SK-N-SH (cell line): ENCODE data around the gene PCDHA7. TPM values are rescaled to one million over a fixed set of nuclear protein-coding genes. Genes with fewer than 3 reads are reported as not detected.

ENCODE experiments used
- CTCF ChIA-PET: fragments of 300-600, 350-600 bp; formaldehyde crosslinking; extraction: SDS; loops from one replicate; lab custom pipeline; 2021; lab: Yijun Ruan, JAX
- POLR2A ChIA-PET: fragments of 350-600 bp; sonication (Branson Sonifier 250); formaldehyde crosslinking; extraction: SDS; loops from one replicate; lab custom pipeline; 2020; ENCODE audit warnings: antibody characterized with exemption, inconsistent platforms; lab: Yijun Ruan, JAX
- DNase-seq: peaks from one replicate; pipeline ENCODE4 v3.0.0; 2012
- H2AFZ ChIP-seq: fragments of 200-600 bp; sonication (generic); 2 replicates; pipeline ENCODE4 v1.8.1; 2016; ENCODE audit warnings: antibody characterized with exemption, mild to moderate bottlenecking, low read depth
- H3F3A ChIP-seq: fragments of 200-600 bp; sonication (generic); replicated peaks from 2 replicates; pipeline ENCODE3; 2016; ENCODE audit warnings: antibody characterized with exemption, mild to moderate bottlenecking; ENCODE audit not compliant: insufficient read depth
- H3K27ac ChIP-seq, 2 experiments: fragments of 200-500 bp in 1 of 2; fragments of 200-600 bp in 1 of 2; sonication (Bioruptor generic) in 1 of 2; sonication (generic), shearing (Covaris generic) in 1 of 2; 2 replicates each; pipeline versions ENCODE4 v1.5.1 to v1.6.1; 2014 to 2016; ENCODE audit warnings: low read depth in 2 of 2, inconsistent platforms in 1 of 2, low read length in 1 of 2, mild to moderate bottlenecking in 1 of 2, mixed read lengths in 1 of 2
- H3K27me3 ChIP-seq: fragments of 200-600 bp; sonication (generic), shearing (Covaris generic); 2 replicates; pipeline ENCODE4 v1.6.1; 2016; ENCODE audit warnings: mixed run types; ENCODE audit not compliant: insufficient read depth
- H3K36me3 ChIP-seq, 2 experiments: fragments of 200-500 bp in 1 of 2; fragments of 200-600 bp in 1 of 2; sonication (Bioruptor generic) in 1 of 2; sonication (generic) in 1 of 2; replicated peaks in 1 of 2; 2 replicates each; pipeline versions ENCODE3 to v1.5.1; 2014 to 2016; ENCODE audit warnings: low read length in 1 of 2, mild to moderate bottlenecking in 1 of 2; ENCODE audit not compliant: insufficient read depth in 2 of 2, control insufficient read depth in 1 of 2
- H3K4me1 ChIP-seq, 2 experiments: fragments of 200-500 bp in 1 of 2; fragments of 200-600 bp in 1 of 2; sonication (Bioruptor generic) in 1 of 2; sonication (generic), shearing (Covaris generic) in 1 of 2; 2 replicates each; pipeline versions ENCODE4 v1.5.1 to v1.6.1; 2014 to 2016; ENCODE audit warnings: low read depth in 1 of 2, low read length in 1 of 2, mixed run types in 1 of 2; ENCODE audit not compliant: insufficient read depth in 2 of 2, control insufficient read depth in 1 of 2
- H3K4me2 ChIP-seq: fragments of 200-600 bp; sonication (generic), shearing (Covaris generic); 2 replicates; pipeline ENCODE4 v1.6.1; 2017; ENCODE audit warnings: mixed run types
- H3K4me3 ChIP-seq, 2 experiments: fragments of 200-500 bp in 1 of 2; fragments of 200-600 bp in 1 of 2; sonication (Bioruptor generic) in 1 of 2; sonication (generic), shearing (Covaris generic) in 1 of 2; 2 replicates each; pipeline versions ENCODE4 v1.5.1 to v1.8.1; 2014 to 2016; ENCODE audit warnings: low read depth in 2 of 2, inconsistent platforms in 1 of 2, low read length in 1 of 2, mild to moderate bottlenecking in 1 of 2, mixed read lengths in 1 of 2, moderate library complexity in 1 of 2
- H3K79me2 ChIP-seq: fragments of 200-600 bp; sonication (generic); 2 replicates; pipeline ENCODE4 v1.8.1; 2017; ENCODE audit warnings: mild to moderate bottlenecking; ENCODE audit not compliant: insufficient read depth
- H3K9ac ChIP-seq: fragments of 200-600 bp; sonication (generic); 2 replicates; pipeline ENCODE4 v1.6.1; 2017; ENCODE audit warnings: mixed run types
- H3K9me2 ChIP-seq: fragments of 200-600 bp; sonication (generic); 2 replicates; pipeline ENCODE4 v1.6.1; 2017; ENCODE audit warnings: mixed run types
- H3K9me3 ChIP-seq: fragments of 200-600 bp; sonication (generic); 2 replicates; pipeline ENCODE4 v1.6.1; 2017; ENCODE audit warnings: mixed run types, mild to moderate bottlenecking, moderate library complexity
- H4K20me1 ChIP-seq: fragments of 200-600 bp; sonication (generic); 2 replicates; pipeline ENCODE4 v1.6.1; 2017; ENCODE audit warnings: mild to moderate bottlenecking, mixed run types; ENCODE audit not compliant: insufficient read depth
- CHD2 ChIP-seq: fragments of 150-350 bp; IDR thresholded peaks from 2 replicates; pipeline ENCODE4 v1.6.1; 2018; ENCODE audit warnings: low read length; ENCODE audit not compliant: partially characterized antibody
- ELF1 ChIP-seq: IDR thresholded peaks from 2 replicates; pipeline ENCODE4 v1.4.0; 2012
- EZH2phosphoT487 ChIP-seq: fragments of 200-600 bp; sonication (generic); IDR thresholded peaks from 2 replicates; pipeline ENCODE4 v1.6.1; 2017; ENCODE audit warnings: low read depth, mixed run types, mild to moderate bottlenecking, antibody characterized with exemption, moderate library complexity, borderline replicate concordance
- FOXJ3 ChIP-seq: sonication (generic); formaldehyde crosslinking; IDR thresholded peaks from 2 replicates; pipeline ENCODE4 v1.5.1; 2020; ENCODE audit warnings: mild to moderate bottlenecking, missing genetic modification reagents
- FOXM1 ChIP-seq: IDR thresholded peaks from 2 replicates; pipeline ENCODE4 v1.4.0; 2012; ENCODE audit warnings: low read depth, mild to moderate bottlenecking
- GABPA ChIP-seq: IDR thresholded peaks from 2 replicates; pipeline ENCODE4 v1.4.0; 2012; ENCODE audit warnings: low read depth, mild to moderate bottlenecking
- MXI1 ChIP-seq: IDR thresholded peaks from 2 replicates; pipeline ENCODE4 v1.6.1; 2012; ENCODE audit warnings: mild to moderate bottlenecking, low read depth, low read length, improper control_type of control experiment
- NFIC ChIP-seq: IDR thresholded peaks from 2 replicates; pipeline ENCODE4 v1.4.0; 2012; ENCODE audit warnings: borderline replicate concordance
- NRF1 ChIP-seq: IDR thresholded peaks from 2 replicates; pipeline ENCODE4 v1.6.1; 2012; ENCODE audit warnings: low read depth, mild to moderate bottlenecking, low read length
- POLR2AphosphoS5 ChIP-seq: IDR thresholded peaks from 2 replicates; pipeline ENCODE4 v1.6.1; 2012; ENCODE audit warnings: low read depth, low read length
- SIN3A ChIP-seq: IDR thresholded peaks from 2 replicates; pipeline ENCODE4 v1.6.1; 2012; ENCODE audit warnings: low read depth, mild to moderate bottlenecking, low read length, moderate library complexity, borderline replicate concordance
- TAF1 ChIP-seq: IDR thresholded peaks from 2 replicates; pipeline ENCODE4 v1.6.1; 2012; ENCODE audit warnings: low read depth, mild to moderate bottlenecking, low read length, moderate library complexity, borderline replicate concordance
- WGBS: methylation state at CpG from one replicate; pipeline ENCODE4 v1.1.6; 2017; ENCODE audit warnings: low lambda C conversion rate; 5-methylcytosine and 5-hydroxymethylcytosine counted together
- polyA plus RNA-seq, 3 experiments: library from polyadenylated mRNA; depleted of rRNA; stranded (reverse); fragments of >200 nt; gene quantifications; 2 replicates each; pipeline ENCODE4 v1.2.3, GENCODE V29; 2012
- TF ChIP-seq, protein P1 (sequence below): fragments of 150-350 bp; IDR thresholded peaks from 2 replicates; pipeline ENCODE4 v1.6.1; 2017; ENCODE audit warnings: antibody characterized with exemption, low read length, low read depth, borderline replicate concordance
- TF ChIP-seq, protein P2 (sequence below): IDR thresholded peaks from 2 replicates; pipeline ENCODE4; 2012
- TF ChIP-seq, protein P3 (sequence below): IDR thresholded peaks from 2 replicates; pipeline ENCODE4 v1.4.0; 2012; ENCODE audit warnings: low read depth
- TF ChIP-seq, protein P4 (sequence below): fragments of 200-600 bp; sonication (generic); IDR thresholded peaks from 2 replicates; pipeline ENCODE4 v1.6.1; 2017; ENCODE audit warnings: antibody characterized with exemption, mild to moderate bottlenecking, moderate library complexity
- TF ChIP-seq, protein P5 (sequence below): fragments of 150-350 bp; IDR thresholded peaks from 2 replicates; pipeline ENCODE4 v1.6.1; 2016; ENCODE audit warnings: mild to moderate bottlenecking, low read depth, low read length

Gene PCDHA7
- polyA plus RNA-seq, 1 of the 3 experiments (the other 2 are of a cell fraction), result 0.15 TPM

DNA sequence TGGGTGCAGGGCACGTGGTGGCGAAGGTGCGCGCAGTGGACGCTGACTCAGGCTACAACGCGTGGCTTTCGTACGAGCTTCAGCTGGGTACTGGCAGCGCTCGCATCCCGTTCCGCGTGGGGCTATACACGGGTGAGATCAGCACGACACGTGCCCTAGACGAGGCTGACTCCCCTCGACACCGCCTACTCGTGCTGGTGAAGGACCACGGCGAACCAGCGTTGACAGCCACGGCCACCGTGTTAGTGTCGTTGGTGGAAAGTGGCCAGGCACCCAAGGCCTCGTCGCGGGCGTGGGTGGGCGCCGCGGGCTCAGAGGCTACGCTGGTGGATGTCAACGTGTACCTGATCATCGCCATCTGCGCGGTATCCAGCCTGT, 37.4 kb upstream of the PCDHA7 start:
- POLR2A ChIA-PET, result no interaction called here
- Histone ChIP-seq H3K9me2 (no peaks in the 10 kb centered on the region), H3K79me2 (no peaks in the 10 kb centered on the region), H3K9me3 (peaks cover 19% of the 10 kb centered on the region; the same call in 1 of the 2 replicates), H3F3A (no peaks in the 10 kb centered on the region), H3K36me3 (no peaks in the 10 kb centered on the region), H3K27ac (no peak overlapping the region), H3K9ac (no peak overlapping the region), H3K27me3 (no peaks in the 10 kb centered on the region), H3K4me3 (peak overlapping the region in 1 of 2 experiments; percentile 19; a peak in 1 of 4 replicates), H3K4me2 (no peak overlapping the region), H4K20me1 (no peaks in the 10 kb centered on the region), H3K4me1 (no peaks in the 10 kb centered on the region), H2AFZ (no peak overlapping the region)
- CTCF ChIA-PET, result interaction anchor here (2.0 kb wide), 1 partner anchor 11 kb away, joined by 6 read pairs; the partner anchor contains the start of gene PCDHA4
- no peak for TF ChIP-seq SIN3A
- TF ChIP-seq TAF1, result no peak
- TF ChIP-seq ELF1, result no peak
- no peak for TF ChIP-seq GABPA
- TF ChIP-seq, protein P1, sequence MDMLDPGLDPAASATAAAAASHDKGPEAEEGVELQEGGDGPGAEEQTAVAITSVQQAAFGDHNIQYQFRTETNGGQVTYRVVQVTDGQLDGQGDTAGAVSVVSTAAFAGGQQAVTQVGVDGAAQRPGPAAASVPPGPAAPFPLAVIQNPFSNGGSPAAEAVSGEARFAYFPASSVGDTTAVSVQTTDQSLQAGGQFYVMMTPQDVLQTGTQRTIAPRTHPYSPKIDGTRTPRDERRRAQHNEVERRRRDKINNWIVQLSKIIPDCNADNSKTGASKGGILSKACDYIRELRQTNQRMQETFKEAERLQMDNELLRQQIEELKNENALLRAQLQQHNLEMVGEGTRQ, result no peak
- TF ChIP-seq, protein P2, sequence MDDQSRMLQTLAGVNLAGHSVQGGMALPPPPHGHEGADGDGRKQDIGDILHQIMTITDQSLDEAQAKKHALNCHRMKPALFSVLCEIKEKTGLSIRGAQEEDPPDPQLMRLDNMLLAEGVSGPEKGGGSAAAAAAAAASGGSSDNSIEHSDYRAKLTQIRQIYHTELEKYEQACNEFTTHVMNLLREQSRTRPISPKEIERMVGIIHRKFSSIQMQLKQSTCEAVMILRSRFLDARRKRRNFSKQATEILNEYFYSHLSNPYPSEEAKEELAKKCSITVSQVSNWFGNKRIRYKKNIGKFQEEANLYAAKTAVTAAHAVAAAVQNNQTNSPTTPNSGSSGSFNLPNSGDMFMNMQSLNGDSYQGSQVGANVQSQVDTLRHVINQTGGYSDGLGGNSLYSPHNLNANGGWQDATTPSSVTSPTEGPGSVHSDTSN, result no peak
- no peak for TF ChIP-seq EZH2phosphoT487
- TF ChIP-seq, protein P3, sequence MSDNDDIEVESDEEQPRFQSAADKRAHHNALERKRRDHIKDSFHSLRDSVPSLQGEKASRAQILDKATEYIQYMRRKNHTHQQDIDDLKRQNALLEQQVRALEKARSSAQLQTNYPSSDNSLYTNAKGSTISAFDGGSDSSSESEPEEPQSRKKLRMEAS, result no peak
- TF ChIP-seq NFIC, result no peak
- TF ChIP-seq FOXJ3, result no peak
- TF ChIP-seq, protein P4, sequence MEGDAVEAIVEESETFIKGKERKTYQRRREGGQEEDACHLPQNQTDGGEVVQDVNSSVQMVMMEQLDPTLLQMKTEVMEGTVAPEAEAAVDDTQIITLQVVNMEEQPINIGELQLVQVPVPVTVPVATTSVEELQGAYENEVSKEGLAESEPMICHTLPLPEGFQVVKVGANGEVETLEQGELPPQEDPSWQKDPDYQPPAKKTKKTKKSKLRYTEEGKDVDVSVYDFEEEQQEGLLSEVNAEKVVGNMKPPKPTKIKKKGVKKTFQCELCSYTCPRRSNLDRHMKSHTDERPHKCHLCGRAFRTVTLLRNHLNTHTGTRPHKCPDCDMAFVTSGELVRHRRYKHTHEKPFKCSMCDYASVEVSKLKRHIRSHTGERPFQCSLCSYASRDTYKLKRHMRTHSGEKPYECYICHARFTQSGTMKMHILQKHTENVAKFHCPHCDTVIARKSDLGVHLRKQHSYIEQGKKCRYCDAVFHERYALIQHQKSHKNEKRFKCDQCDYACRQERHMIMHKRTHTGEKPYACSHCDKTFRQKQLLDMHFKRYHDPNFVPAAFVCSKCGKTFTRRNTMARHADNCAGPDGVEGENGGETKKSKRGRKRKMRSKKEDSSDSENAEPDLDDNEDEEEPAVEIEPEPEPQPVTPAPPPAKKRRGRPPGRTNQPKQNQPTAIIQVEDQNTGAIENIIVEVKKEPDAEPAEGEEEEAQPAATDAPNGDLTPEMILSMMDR, result no peak
- TF ChIP-seq CHD2, result no peak
- TF ChIP-seq POLR2AphosphoS5, result no peak
- TF ChIP-seq MXI1, result no peak
- TF ChIP-seq, protein P5, sequence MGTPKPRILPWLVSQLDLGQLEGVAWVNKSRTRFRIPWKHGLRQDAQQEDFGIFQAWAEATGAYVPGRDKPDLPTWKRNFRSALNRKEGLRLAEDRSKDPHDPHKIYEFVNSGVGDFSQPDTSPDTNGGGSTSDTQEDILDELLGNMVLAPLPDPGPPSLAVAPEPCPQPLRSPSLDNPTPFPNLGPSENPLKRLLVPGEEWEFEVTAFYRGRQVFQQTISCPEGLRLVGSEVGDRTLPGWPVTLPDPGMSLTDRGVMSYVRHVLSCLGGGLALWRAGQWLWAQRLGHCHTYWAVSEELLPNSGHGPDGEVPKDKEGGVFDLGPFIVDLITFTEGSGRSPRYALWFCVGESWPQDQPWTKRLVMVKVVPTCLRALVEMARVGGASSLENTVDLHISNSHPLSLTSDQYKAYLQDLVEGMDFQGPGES, result no peak
- no peak for TF ChIP-seq NRF1
- no peak for TF ChIP-seq FOXM1
- WGBS, result 83% methylated on average over 36 of the region's 39 CpGs
- DNase-seq, result no peak
